SK-N-SH treated with all-trans-retinoic acid at 6 μM for 48 hours (cell line): Measurements from ENCODE around the gene TTLL7.

Experiments
- ATAC-seq: fragments of 200-7000 bp; cut with Tn5 transposase; 3 replicates; pipeline ENCODE4 v1.9.1; 2020; ENCODE audit warnings: mild to moderate bottlenecking, moderate library complexity
- ARNTL ChIP-seq: fragments of 450-650 bp; formaldehyde crosslinking; IDR thresholded peaks from 2 replicates; pipeline ENCODE4 v1.5.0; 2020; ENCODE audit warnings: low read depth, mild to moderate bottlenecking, moderate library complexity, borderline replicate concordance
- BACH2 ChIP-seq: fragments of 250-450 bp; sonication (Bioruptor Pico); IDR thresholded peaks from 2 replicates; pipeline ENCODE4 v1.9.0; 2021; ENCODE audit warnings: mild to moderate bottlenecking, borderline replicate concordance
- CREB5 ChIP-seq: fragments of 250-450 bp; sonication (Bioruptor Pico); IDR thresholded peaks from 2 replicates; pipeline ENCODE4 v1.5.1; 2020; ENCODE audit warnings: low read depth, mild to moderate bottlenecking, moderate library complexity
- CSDC2 ChIP-seq: fragments of 250-450 bp; sonication (Bioruptor Pico); IDR thresholded peaks from 2 replicates; pipeline ENCODE4 v1.5.0; 2020; ENCODE audit warnings: mild to moderate bottlenecking, moderate library complexity
- ESRRG ChIP-seq: fragments of 250-450 bp; sonication (Bioruptor Pico); IDR thresholded peaks from 2 replicates; pipeline ENCODE4 v1.6.1; 2021; ENCODE audit warnings: mild to moderate bottlenecking
- OSR1 ChIP-seq: fragments of 250-450 bp; sonication (Bioruptor Pico); IDR thresholded peaks from 2 replicates; pipeline ENCODE4 v1.8.0; 2022; ENCODE audit warnings: moderate library complexity, mild to moderate bottlenecking, inconsistent platforms
- POU6F1 ChIP-seq: fragments of 250-450 bp; sonication (Bioruptor Pico); IDR thresholded peaks from 2 replicates; pipeline ENCODE4 v1.8.0; 2021; ENCODE audit warnings: low read depth, mild to moderate bottlenecking, moderate library complexity, borderline replicate concordance
- PPARA ChIP-seq: fragments of 250-450 bp; sonication (Bioruptor Pico); IDR thresholded peaks from 2 replicates; pipeline ENCODE4 v1.5.0; 2020; ENCODE audit warnings: mild to moderate bottlenecking, borderline replicate concordance
- RARB ChIP-seq: fragments of 250-450 bp; sonication (Bioruptor Pico); IDR thresholded peaks from 2 replicates; pipeline ENCODE4 v1.8.0; 2021; ENCODE audit warnings: mild to moderate bottlenecking, moderate library complexity
- SNAI2 ChIP-seq: fragments of 250-450 bp; sonication (Bioruptor Pico); IDR thresholded peaks from 2 replicates; pipeline ENCODE4 v1.5.0; 2020; ENCODE audit warnings: mild to moderate bottlenecking, moderate library complexity
- TCF4 ChIP-seq: fragments of 250-450 bp; sonication (Bioruptor Pico); IDR thresholded peaks from 2 replicates; pipeline ENCODE4 v1.8.0; 2021; ENCODE audit warnings: mild to moderate bottlenecking, moderate library complexity, borderline replicate concordance
- TOX ChIP-seq: fragments of 250-450 bp; sonication (Bioruptor Pico); IDR thresholded peaks from 2 replicates; pipeline ENCODE4 v1.8.0; 2021; ENCODE audit warnings: mild to moderate bottlenecking, moderate library complexity, borderline replicate concordance
- ZC3H10 ChIP-seq: fragments of 250-450 bp; sonication (Bioruptor Pico); IDR thresholded peaks from 2 replicates; pipeline ENCODE4 v1.5.1; 2021; ENCODE audit warnings: mild to moderate bottlenecking, moderate library complexity
- ZFP3 ChIP-seq: fragments of 250-450 bp; sonication (Bioruptor Pico); IDR thresholded peaks from 2 replicates; pipeline ENCODE4 v1.5.0; 2020; ENCODE audit warnings: mild to moderate bottlenecking, moderate library complexity
- ZFP30 ChIP-seq: fragments of 450-650 bp; formaldehyde crosslinking; IDR thresholded peaks from 2 replicates; pipeline ENCODE4 v1.5.0; 2022; ENCODE audit warnings: mild to moderate bottlenecking, moderate library complexity
- ZNF565 ChIP-seq: fragments of 450-650 bp; formaldehyde crosslinking; conservative IDR thresholded peaks from 2 replicates; pipeline ENCODE4 v1.5.0; 2020; ENCODE audit warnings: low read depth, mild to moderate bottlenecking, moderate library complexity
- ZNF70 ChIP-seq: fragments of 450-650 bp; formaldehyde crosslinking; IDR thresholded peaks from 2 replicates; pipeline ENCODE4 v1.5.0; 2020; ENCODE audit warnings: mild to moderate bottlenecking, moderate library complexity
- ZNF8 ChIP-seq: fragments of 450-650 bp; formaldehyde crosslinking; IDR thresholded peaks from 2 replicates; pipeline ENCODE4 v1.5.0; 2020; ENCODE audit warnings: mild to moderate bottlenecking, moderate library complexity
- TF ChIP-seq, protein P1 (sequence below): fragments of 250-450 bp; sonication (Bioruptor Pico); IDR thresholded peaks from 2 replicates; pipeline ENCODE4 v1.8.0; 2020; ENCODE audit warnings: mild to moderate bottlenecking, moderate library complexity, borderline replicate concordance
- TF ChIP-seq, protein P2 (sequence below): fragments of 250-450 bp; sonication (Bioruptor Pico); IDR thresholded peaks from 2 replicates; pipeline ENCODE4 v1.5.1; 2021; ENCODE audit warnings: mild to moderate bottlenecking, moderate library complexity

Gene TTLL7

GRCh38 chr1:83839566-83840173, 159.3 kb downstream of the TTLL7 start:
- no peak for ATAC-seq
- no peak for TF ChIP-seq TOX

DNA sequence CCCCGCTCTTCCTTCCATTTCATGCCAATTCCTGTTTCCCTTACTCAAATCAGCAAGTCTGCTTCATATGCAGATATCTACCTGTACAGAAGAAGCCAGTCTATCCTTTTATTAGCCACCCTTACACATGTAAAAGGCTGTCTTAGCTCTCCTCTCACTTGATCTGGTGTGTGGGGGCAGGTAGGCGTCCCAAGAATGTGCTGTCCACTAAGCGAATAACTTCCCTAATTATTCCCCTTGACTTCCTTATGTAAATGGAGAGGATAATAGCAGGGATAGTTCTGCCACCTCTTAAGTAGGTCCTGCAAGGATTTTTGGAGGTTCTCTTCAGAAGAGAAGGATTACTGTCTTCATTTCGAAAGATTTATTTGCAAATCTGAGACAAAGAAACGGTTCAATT, 160.4 kb downstream of the TTLL7 start:
- TF ChIP-seq ZFP30 (no peak), OSR1 (no peak), CSDC2 (CRISPR knock-in tag) (no peak), BACH2 (CRISPR knock-in tag) (no peak), ESRRG (CRISPR knock-in tag) (no peak), RARB (no peak), ZNF70 (CRISPR knock-in tag) (no peak), SNAI2 (CRISPR knock-in tag) (no peak), ZFP3 (CRISPR knock-in tag) (no peak), ZC3H10 (no peak), ZNF565 (CRISPR knock-in tag) (no peak), CREB5 (CRISPR knock-in tag) (no peak), PPARA (CRISPR knock-in tag) (no peak), TCF4 (no peak), ARNTL (CRISPR knock-in tag) (no peak), ZNF8 (CRISPR knock-in tag) (no peak), POU6F1 (CRISPR knock-in tag) (no peak)
- TF ChIP-seq, protein P1, sequence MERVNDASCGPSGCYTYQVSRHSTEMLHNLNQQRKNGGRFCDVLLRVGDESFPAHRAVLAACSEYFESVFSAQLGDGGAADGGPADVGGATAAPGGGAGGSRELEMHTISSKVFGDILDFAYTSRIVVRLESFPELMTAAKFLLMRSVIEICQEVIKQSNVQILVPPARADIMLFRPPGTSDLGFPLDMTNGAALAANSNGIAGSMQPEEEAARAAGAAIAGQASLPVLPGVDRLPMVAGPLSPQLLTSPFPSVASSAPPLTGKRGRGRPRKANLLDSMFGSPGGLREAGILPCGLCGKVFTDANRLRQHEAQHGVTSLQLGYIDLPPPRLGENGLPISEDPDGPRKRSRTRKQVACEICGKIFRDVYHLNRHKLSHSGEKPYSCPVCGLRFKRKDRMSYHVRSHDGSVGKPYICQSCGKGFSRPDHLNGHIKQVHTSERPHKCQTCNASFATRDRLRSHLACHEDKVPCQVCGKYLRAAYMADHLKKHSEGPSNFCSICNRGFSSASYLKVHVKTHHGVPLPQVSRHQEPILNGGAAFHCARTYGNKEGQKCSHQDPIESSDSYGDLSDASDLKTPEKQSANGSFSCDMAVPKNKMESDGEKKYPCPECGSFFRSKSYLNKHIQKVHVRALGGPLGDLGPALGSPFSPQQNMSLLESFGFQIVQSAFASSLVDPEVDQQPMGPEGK (CRISPR knock-in tag) = no peak
- TF ChIP-seq, protein P2, sequence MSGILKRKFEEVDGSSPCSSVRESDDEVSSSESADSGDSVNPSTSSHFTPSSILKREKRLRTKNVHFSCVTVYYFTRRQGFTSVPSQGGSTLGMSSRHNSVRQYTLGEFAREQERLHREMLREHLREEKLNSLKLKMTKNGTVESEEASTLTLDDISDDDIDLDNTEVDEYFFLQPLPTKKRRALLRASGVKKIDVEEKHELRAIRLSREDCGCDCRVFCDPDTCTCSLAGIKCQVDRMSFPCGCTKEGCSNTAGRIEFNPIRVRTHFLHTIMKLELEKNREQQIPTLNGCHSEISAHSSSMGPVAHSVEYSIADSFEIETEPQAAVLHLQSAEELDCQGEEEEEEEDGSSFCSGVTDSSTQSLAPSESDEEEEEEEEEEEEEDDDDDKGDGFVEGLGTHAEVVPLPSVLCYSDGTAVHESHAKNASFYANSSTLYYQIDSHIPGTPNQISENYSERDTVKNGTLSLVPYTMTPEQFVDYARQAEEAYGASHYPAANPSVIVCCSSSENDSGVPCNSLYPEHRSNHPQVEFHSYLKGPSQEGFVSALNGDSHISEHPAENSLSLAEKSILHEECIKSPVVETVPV = no peak
- no peak for ATAC-seq

- ATAC-seq = no peak
- TF ChIP-seq CREB5 (CRISPR knock-in tag) = no peak
- TF ChIP-seq POU6F1 (CRISPR knock-in tag) = no peak
- TF ChIP-seq, protein P2 = no peak
- no peak for TF ChIP-seq CSDC2 (CRISPR knock-in tag)
Observed at GRCh38 chr1:83836543-83836942, 162.4 kb downstream of the TTLL7 start.
